Common myeloid progenitor, CD34-positive (primary cell): ENCODE measurements around the gene APCDD1L.

Experiments
- CTCF ChIA-PET: fragments of 350-600 bp; sonication (Branson Sonifier 250); formaldehyde crosslinking; loops from one replicate; lab custom pipeline; 2021; ENCODE audit warnings: antibody characterized with exemption; lab: Charles Lee
- POLR2A ChIA-PET: fragments of 350-600 bp; sonication (Branson Sonifier 250); formaldehyde crosslinking; loops from one replicate; lab custom pipeline; 2021; ENCODE audit warnings: antibody characterized with exemption; lab: Charles Lee
- DNase-seq, 3 donors: peaks; one replicate each; pipeline versions ENCODE4 v3.0.0 to v3.0.0-alpha.2; 2013
- H3K27ac ChIP-seq, 2 experiments: 1 replicate in 1 of 2; 2 replicates in 1 of 2; pipeline ENCODE4 v1.7.0; 2013; ENCODE audit warnings: inconsistent platforms in 2 of 2, low read length in 2 of 2, mild to moderate bottlenecking in 2 of 2, low read depth in 1 of 2, moderate library complexity in 1 of 2; ENCODE audit not compliant: severe bottlenecking in 2 of 2, insufficient read depth in 1 of 2, poor library complexity in 1 of 2
- H3K27me3 ChIP-seq, 5 experiments: replicated peaks in 2 of 5; 1 replicate in 3 of 5; 2 replicates in 2 of 5; pipeline versions ENCODE4 v1.6.1 to v1.7.0; 2013; ENCODE audit warnings: low read length in 4 of 5, mild to moderate bottlenecking in 2 of 5, moderate library complexity in 2 of 5, inconsistent platforms in 1 of 5; ENCODE audit not compliant: insufficient read depth in 5 of 5, control insufficient read depth in 4 of 5
- H3K36me3 ChIP-seq, 4 experiments: 1 replicate in 2 of 4; 2 replicates in 2 of 4; pipeline versions ENCODE4 v1.6.1 to v1.7.0; 2013; ENCODE audit warnings: low read length in 3 of 4, control low read depth in 1 of 4, mild to moderate bottlenecking in 1 of 4; ENCODE audit not compliant: control insufficient read depth in 4 of 4, insufficient read depth in 4 of 4
- H3K4me1 ChIP-seq, 4 experiments: 1 replicate in 3 of 4; 2 replicates in 1 of 4; pipeline versions ENCODE4 v1.6.1 to v1.7.1; 2013; ENCODE audit warnings: low read length in 3 of 4, mild to moderate bottlenecking in 3 of 4, control low read depth in 1 of 4, inconsistent platforms in 1 of 4, moderate library complexity in 1 of 4; ENCODE audit not compliant: control insufficient read depth in 4 of 4, insufficient read depth in 4 of 4; ENCODE audit errors: control extremely low read depth in 1 of 4
- H3K4me3 ChIP-seq, 7 experiments: 1 replicate in 4 of 7; 2 replicates in 3 of 7; pipeline versions ENCODE4 v1.5.1 to v1.7.0; 2013; ENCODE audit warnings: mild to moderate bottlenecking in 7 of 7, low read length in 6 of 7, moderate library complexity in 6 of 7, inconsistent platforms in 2 of 7, low read depth in 2 of 7, control low read depth in 1 of 7; ENCODE audit not compliant: insufficient read depth in 4 of 7, control insufficient read depth in 1 of 7; ENCODE audit errors: extremely low read depth in 1 of 7
- H3K9me3 ChIP-seq, 5 experiments: 1 replicate in 4 of 5; 2 replicates in 1 of 5; pipeline versions ENCODE4 v1.6.1 to v1.7.1; 2013; ENCODE audit warnings: low read length in 4 of 5, mild to moderate bottlenecking in 2 of 5, inconsistent platforms in 1 of 5, low read depth in 1 of 5, moderate library complexity in 1 of 5; ENCODE audit not compliant: control insufficient read depth in 4 of 5, insufficient read depth in 2 of 5; ENCODE audit errors: control extremely low read depth in 1 of 5
- WGBS: methylation state at CpG from one replicate; pipeline ENCODE4 v1.1.5; 2013; ENCODE audit not compliant: insufficient coverage; 5-methylcytosine and 5-hydroxymethylcytosine counted together

The APCDD1L gene

DNA sequence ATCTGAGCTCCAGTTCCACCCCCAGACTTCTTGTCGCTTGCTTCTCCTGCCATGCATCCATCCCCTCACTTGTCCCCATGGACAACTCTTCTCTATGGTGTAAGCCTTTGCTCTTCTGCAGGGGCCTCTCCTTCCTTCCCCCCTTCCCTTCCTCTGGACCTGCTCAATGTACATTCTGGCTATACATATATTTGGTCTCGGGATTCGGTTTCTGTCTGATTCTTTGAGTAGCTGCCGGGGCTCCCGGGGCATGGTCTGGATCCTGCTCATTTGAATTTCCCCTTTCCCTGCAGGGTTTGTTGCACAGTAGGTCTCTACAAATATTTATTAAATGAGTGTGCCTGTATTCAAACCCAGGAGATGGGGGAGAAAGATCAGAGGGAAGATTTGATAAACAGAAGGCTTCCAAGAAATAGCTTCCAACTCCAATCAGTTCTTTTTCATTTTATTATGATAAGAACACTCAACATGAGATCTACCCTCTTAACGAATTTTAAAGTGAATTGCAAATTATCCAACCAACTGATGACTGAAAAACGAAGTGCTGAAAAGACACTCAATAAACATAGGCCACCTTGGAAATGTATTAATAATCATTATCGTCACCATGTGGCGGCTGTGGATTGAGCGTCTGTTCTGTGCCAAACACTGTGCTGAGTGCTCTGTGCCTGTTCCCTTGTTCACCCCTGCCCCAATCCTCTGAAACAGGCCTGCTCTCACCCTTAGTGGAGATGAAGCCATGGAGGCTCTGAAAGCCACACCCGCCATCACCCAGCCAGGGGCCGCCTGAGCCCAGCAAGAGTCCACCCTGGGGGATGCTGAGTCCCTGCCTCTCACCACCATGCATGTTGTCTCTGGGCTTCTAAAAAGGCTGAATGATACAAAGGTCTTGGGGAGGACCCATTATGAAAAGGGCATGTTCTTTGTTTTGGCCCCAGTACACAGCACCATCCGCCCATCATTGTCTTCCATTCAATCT is 34.3 kb upstream of the APCDD1L start:
- H3K27ac ChIP-seq = no peak overlapping the region
- CTCF ChIA-PET = no interaction called here

DNA sequence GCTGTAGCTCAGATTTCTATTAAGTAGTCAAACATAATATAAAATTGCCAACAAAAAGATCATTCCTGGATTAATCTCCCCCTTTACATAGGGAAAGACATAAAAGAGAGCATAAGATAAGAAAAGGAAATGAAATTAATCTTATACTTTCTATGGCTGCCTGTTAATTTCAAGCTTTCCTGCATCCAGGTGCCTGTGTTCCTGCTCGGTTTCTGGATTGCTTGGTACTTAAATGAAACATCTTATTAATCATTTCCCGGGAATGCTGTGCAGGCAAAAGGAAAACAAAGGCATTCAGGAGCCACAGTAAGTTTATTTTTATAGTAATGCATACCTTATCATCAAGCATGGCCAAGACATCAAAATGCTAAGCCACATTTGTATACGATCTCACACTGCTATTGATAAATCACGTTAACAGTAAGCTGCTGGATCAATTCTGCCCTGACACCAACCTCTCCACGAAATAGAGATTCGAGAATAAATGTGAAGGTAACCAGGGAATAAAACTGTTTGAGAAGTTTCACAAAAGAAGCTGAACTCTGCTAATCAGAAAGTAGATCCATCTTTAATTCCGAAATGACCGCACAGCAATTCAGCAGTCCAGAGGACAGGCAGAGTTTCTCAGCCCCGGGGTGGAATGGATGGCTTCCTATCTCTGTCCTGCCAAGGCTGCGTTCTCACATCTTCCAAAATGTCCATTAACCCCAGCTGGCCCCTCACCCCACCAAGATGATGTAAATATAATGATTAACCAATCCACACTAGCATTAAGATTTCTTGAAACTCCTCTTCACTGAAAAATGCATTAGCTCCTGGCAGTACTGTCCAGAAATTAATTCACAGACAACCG is 32.6 kb upstream of the APCDD1L start:
- no peak overlapping the region for H3K4me3 ChIP-seq
- H3K4me1 ChIP-seq = no peaks in the 10 kb centered on the region
- H3K27me3 ChIP-seq = peaks cover 0 to 31% (median 3%) of the 10 kb centered on the region in 5 experiments
- POLR2A ChIA-PET = no interaction called here
- H3K9me3 ChIP-seq = peaks cover 0 to 3% (median 0%) of the 10 kb centered on the region in 5 experiments
- CTCF ChIA-PET = no interaction called here
- 92% methylated on average over 8 of the region's 11 CpGs for WGBS
- no peak overlapping the region for H3K27ac ChIP-seq
- H3K36me3 ChIP-seq = no peaks in the 10 kb centered on the region
- no peak for DNase-seq

More for the DNA sequence above, 34.3 kb upstream of the APCDD1L start:
- WGBS = 88% methylated on average over 10 of the region's 13 CpGs
- peaks cover 0 to 38% (median 6%) of the 10 kb centered on the region in 5 experiments for H3K27me3 ChIP-seq
- peaks cover 0 to 3% (median 0%) of the 10 kb centered on the region in 5 experiments for H3K9me3 ChIP-seq
- no peaks in the 10 kb centered on the region for H3K4me1 ChIP-seq
- DNase-seq = no peak
- H3K4me3 ChIP-seq = no peak overlapping the region
- H3K36me3 ChIP-seq = no peaks in the 10 kb centered on the region
- POLR2A ChIA-PET = no interaction called here

DNA sequence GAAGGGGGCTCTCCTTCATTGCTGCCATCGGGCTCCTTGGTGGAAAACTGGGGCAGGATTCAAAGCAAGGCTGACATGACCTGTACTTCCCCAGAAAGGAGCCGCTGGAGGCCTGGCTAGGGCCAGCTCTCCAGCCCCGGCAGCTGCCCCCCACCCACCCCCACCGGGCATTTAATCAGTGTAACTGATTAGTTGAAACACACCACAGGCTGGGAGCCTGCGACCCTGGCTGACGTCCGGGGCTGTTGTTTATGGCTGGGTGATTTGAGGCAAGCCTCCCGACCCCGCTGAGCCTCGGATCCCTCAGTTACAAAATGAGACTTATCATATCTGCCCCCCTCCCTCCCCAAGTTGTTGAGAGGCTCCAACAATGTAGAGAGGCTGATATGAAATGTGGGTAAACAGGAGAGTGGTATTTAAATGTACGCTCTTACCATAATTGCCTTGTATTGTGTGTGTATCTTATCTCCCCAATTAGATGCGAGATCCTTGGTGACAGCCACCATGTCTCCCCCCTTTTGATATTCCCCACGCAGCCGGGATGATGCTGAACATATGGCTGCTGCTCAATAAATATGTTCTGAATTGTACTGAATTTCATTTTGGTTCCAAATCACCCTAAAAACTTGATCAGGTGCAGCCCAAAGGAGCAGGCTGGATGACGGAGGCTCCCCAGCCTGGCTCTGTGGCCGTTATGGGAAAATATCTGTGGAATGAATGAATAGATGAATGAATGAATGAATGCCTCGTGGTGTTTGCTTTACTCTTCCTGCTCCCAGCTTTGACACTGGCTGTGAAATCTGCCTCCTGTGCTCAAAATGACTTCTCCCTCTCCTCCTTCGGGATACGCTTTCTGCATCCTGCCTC is 31.8 kb upstream of the APCDD1L start:
- no peak for DNase-seq
- Histone ChIP-seq H3K27me3 (peaks cover 0 to 26% (median 2%) of the 10 kb centered on the region in 5 experiments), H3K9me3 (peaks cover 0 to 3% (median 0%) of the 10 kb centered on the region in 5 experiments), H3K27ac (no peak overlapping the region), H3K4me3 (no peak overlapping the region), H3K4me1 (no peaks in the 10 kb centered on the region), H3K36me3 (no peaks in the 10 kb centered on the region)
- WGBS = 74% methylated on average over 6 of the region's 19 CpGs
- CTCF ChIA-PET = no interaction called here
- POLR2A ChIA-PET = no interaction called here

DNA sequence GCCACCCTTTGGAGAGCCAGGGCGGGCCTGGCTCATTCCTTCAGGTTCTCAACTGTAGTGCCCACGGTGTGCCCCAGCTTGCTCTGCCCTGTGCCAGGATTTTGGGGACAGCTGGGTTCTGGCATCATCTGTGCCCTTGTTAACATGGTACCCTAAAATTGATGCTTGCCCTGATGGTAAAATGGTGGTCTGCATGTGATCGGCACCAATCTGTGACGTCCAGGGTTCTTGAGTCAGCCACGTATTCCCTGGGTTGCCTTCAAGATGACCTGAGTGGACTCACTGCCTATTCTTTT is 31.2 kb upstream of the APCDD1L start:
- ChIA-PET CTCF (no interaction called here), POLR2A (no interaction called here)
- Histone ChIP-seq H3K4me3 (no peak overlapping the region), H3K36me3 (no peaks in the 10 kb centered on the region), H3K9me3 (no peaks in the 10 kb centered on the region), H3K27me3 (peaks cover 0 to 26% (median 2%) of the 10 kb centered on the region in 5 experiments), H3K27ac (no peak overlapping the region), H3K4me1 (no peaks in the 10 kb centered on the region)
- no peak for DNase-seq
- WGBS = 100% methylated on average over 4 of the region's 5 CpGs

DNA sequence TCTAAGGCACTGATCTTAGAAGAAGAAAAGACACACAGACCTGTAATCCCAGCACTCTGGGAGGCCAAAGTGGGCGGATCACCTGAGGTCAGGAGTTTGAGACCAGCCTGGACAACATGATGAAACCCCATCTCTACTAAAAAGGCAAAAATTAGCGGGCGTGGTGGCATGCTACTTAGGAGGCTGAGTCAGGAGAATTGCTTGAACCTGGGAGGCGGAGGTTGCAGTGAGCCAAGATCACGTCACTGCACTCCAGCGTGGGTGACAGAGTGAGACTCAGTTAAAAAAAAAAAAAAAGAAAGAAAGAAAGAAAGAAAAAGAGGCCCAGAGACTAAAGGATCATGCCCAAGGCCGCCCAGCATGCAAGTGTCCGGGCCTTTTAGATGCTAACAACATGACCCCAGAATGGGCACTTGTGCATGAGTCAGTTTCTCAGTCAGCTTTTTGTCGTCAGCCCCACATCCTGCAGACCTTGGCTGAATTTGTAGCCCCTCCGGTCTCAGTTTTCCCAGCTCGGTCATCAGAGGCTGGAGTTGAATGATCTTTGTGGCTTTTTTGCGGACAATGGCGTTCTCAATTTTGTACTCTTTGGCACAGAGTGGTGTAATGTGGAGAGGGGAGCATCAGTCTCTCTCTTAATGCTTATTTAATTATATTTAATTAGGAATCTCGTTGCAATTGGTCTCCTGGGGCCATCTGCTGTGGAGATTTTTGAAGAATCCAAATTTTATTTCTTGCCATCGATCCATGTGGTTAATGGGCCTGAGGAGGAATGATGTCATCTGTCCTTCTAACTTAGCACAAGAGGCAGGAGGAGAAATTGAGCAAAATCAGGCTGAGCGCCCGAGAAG is 30.6 kb upstream of the APCDD1L start:
- Histone ChIP-seq H3K27me3 (peaks cover 0 to 28% (median 2%) of the 10 kb centered on the region in 5 experiments), H3K4me1 (no peaks in the 10 kb centered on the region), H3K9me3 (no peaks in the 10 kb centered on the region), H3K4me3 (no peak overlapping the region), H3K27ac (no peak overlapping the region), H3K36me3 (no peaks in the 10 kb centered on the region)
- CTCF ChIA-PET = no interaction called here
- 93% methylated on average over 13 of the region's 17 CpGs for WGBS
- POLR2A ChIA-PET = no interaction called here
- no peak for DNase-seq

DNA sequence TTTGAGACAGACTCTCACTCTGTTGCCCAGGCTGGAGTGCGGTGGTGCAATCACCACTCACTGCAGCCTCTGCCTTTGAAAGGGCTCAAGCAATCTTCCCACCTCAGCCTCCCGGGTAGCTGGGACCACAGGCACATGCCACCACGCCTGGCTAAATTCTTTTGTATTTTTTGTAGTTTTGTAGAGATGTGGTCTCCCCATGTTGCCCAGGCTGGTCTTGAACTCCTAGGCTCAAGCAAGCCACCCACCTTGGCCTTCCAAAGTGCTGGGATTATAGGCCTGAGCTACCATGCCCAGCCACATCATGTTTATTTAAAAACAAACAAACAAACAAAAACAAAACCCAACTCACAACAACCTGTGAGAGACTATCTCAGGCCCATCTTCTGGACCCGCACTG is 29.7 kb upstream of the APCDD1L start:
- H3K9me3 ChIP-seq = no peaks in the 10 kb centered on the region
- no peak overlapping the region for H3K4me3 ChIP-seq
- DNase-seq = no peak
- no CpG with 5 or more reads among the region's 4 CpGs for WGBS
- CTCF ChIA-PET = no interaction called here
- POLR2A ChIA-PET = no interaction called here
- H3K4me1 ChIP-seq = no peaks in the 10 kb centered on the region
- H3K36me3 ChIP-seq = no peaks in the 10 kb centered on the region
- no peak overlapping the region for H3K27ac ChIP-seq
- H3K27me3 ChIP-seq = peaks cover 0 to 29% (median 2%) of the 10 kb centered on the region in 5 experiments
